IMR-90 (cell line): ENCODE results near the gene ZCCHC7. TPM values are rescaled to one million over a fixed set of nuclear protein-coding genes. Genes with fewer than 3 reads are reported as not detected.

ENCODE experiments used
- ATAC-seq: fragments of 200-7000 bp; cut with Tn5 transposase; 2 replicates; pipeline ENCODE4 v1.9.1; 2020; ENCODE audit warnings: low read depth, mild to moderate bottlenecking, moderate library complexity
- BruUV-seq: library from RNA; stranded (reverse); fragments of 400-500 nt; replicated peaks from 2 replicates; lab custom pipeline; 2021; lab: Mats Ljungman, UMichigan
- CTCF ChIA-PET: fragments of 300-600 bp; formaldehyde crosslinking; extraction: SDS; loops from one replicate; lab custom pipeline; 2021; ENCODE audit warnings: antibody characterized with exemption; lab: Yijun Ruan, JAX
- POLR2A ChIA-PET: fragments of 300-600 bp; sonication (Branson Sonifier 250); formaldehyde crosslinking; loops from one replicate; lab custom pipeline; 2022; ENCODE audit warnings: antibody characterized with exemption; ENCODE audit not compliant: unreplicated experiment; lab: Charles Lee
- DNase-seq: peaks from one replicate; pipeline ENCODE4 v3.0.0; 2013
- H2AFZ ChIP-seq: replicated peaks from 2 replicates; pipeline ENCODE3; 2013; ENCODE audit warnings: low read length, mild to moderate bottlenecking; ENCODE audit not compliant: poor library complexity
- H2AK5ac ChIP-seq: 2 replicates; pipeline ENCODE4 v1.6.1; 2013; ENCODE audit warnings: low read depth, low read length, inconsistent platforms
- H2AK9ac ChIP-seq: replicated peaks from 2 replicates; pipeline ENCODE3; 2013; ENCODE audit warnings: mild to moderate bottlenecking, low read depth, low read length, moderate library complexity; ENCODE audit not compliant: poor library complexity
- H2BK120ac ChIP-seq: 2 replicates; pipeline ENCODE4 v1.6.1; 2013; ENCODE audit warnings: low read depth, low read length, inconsistent platforms
- H2BK15ac ChIP-seq: 3 replicates; pipeline ENCODE4 v1.6.1; 2013; ENCODE audit warnings: low read depth, low read length, inconsistent platforms
- H2BK20ac ChIP-seq: 2 replicates; pipeline ENCODE4 v1.6.1; 2013; ENCODE audit warnings: low read depth, mild to moderate bottlenecking, inconsistent platforms, low read length, moderate library complexity
- H2BK5ac ChIP-seq: 2 replicates; pipeline ENCODE4 v1.6.1; 2013; ENCODE audit warnings: mild to moderate bottlenecking, low read depth, low read length, inconsistent platforms; ENCODE audit not compliant: poor library complexity, severe bottlenecking
- H3K14ac ChIP-seq: replicated peaks from 2 replicates; pipeline ENCODE4 v1.6.1; 2013; ENCODE audit warnings: low read depth, low read length, inconsistent platforms
- H3K18ac ChIP-seq: 2 replicates; pipeline ENCODE4 v1.6.1; 2013; ENCODE audit warnings: low read depth, low read length, control low read depth
- H3K23ac ChIP-seq: 2 replicates; pipeline ENCODE4 v1.6.1; 2013; ENCODE audit warnings: low read depth, low read length, inconsistent platforms
- H3K27ac ChIP-seq: 2 replicates; pipeline ENCODE4 v1.5.1; 2013; ENCODE audit warnings: mild to moderate bottlenecking, control low read depth, low read length; ENCODE audit not compliant: insufficient read depth
- H3K27me3 ChIP-seq: 2 replicates; pipeline ENCODE4 v1.6.1; 2013; ENCODE audit warnings: low read length; ENCODE audit not compliant: control insufficient read depth, insufficient read depth
- H3K36me3 ChIP-seq: 2 replicates; pipeline ENCODE4 v1.6.1; 2013; ENCODE audit warnings: low read length, mixed read lengths; ENCODE audit not compliant: control insufficient read depth, insufficient read depth
- H3K4ac ChIP-seq: 2 replicates; pipeline ENCODE4 v1.6.1; 2013; ENCODE audit warnings: low read depth, low read length, inconsistent platforms
- H3K4me1 ChIP-seq: 2 replicates; pipeline ENCODE4 v1.6.1; 2013; ENCODE audit warnings: low read length, mixed read lengths; ENCODE audit not compliant: control insufficient read depth, insufficient read depth
- H3K4me2 ChIP-seq: 2 replicates; pipeline ENCODE4 v1.6.1; 2013; ENCODE audit warnings: low read depth, mild to moderate bottlenecking, control low read depth, low read length, moderate library complexity
- H3K4me3 ChIP-seq: 2 replicates; pipeline ENCODE4 v1.5.1; 2013; ENCODE audit warnings: low read depth, mild to moderate bottlenecking, control low read depth, low read length, moderate library complexity; ENCODE audit not compliant: insufficient read depth
- H3K56ac ChIP-seq: 2 replicates; pipeline ENCODE4 v1.6.1; 2013; ENCODE audit warnings: low read length, inconsistent platforms; ENCODE audit not compliant: insufficient read depth; ENCODE audit errors: extremely low read depth
- H3K79me1 ChIP-seq, 2 experiments: 2 replicates each; pipeline ENCODE4 v1.6.1; 2013; ENCODE audit warnings: low read length in 2 of 2, inconsistent platforms in 1 of 2, low read depth in 1 of 2
- H3K9ac ChIP-seq: 2 replicates; pipeline ENCODE4 v1.6.1; 2013; ENCODE audit warnings: low read depth, low read length, control low read depth
- H3K9me1 ChIP-seq: 2 replicates; pipeline ENCODE4 v1.6.1; 2013; ENCODE audit warnings: low read length, inconsistent platforms; ENCODE audit not compliant: insufficient read depth
- H3K9me3 ChIP-seq: 2 replicates; pipeline ENCODE4 v1.6.1; 2013; ENCODE audit warnings: low read length; ENCODE audit not compliant: control insufficient read depth, insufficient read depth
- H4K20me1 ChIP-seq: 2 replicates; pipeline ENCODE4 v1.6.1; 2013; ENCODE audit warnings: low read length, inconsistent platforms; ENCODE audit not compliant: insufficient read depth
- H4K5ac ChIP-seq: 2 replicates; pipeline ENCODE4 v1.6.1; 2013; ENCODE audit warnings: mild to moderate bottlenecking, low read depth, low read length, control low read depth
- H4K8ac ChIP-seq, 2 experiments: 2 replicates each; pipeline ENCODE4 v1.6.1; 2013; ENCODE audit warnings: low read depth in 2 of 2, low read length in 2 of 2, control low read depth in 1 of 2, inconsistent platforms in 1 of 2
- H4K91ac ChIP-seq: 2 replicates; pipeline ENCODE4 v1.6.1; 2013; ENCODE audit warnings: low read depth, low read length, inconsistent platforms; ENCODE audit not compliant: insufficient read depth
- BHLHE40 ChIP-seq: fragments of 150-350 bp; IDR thresholded peaks from 2 replicates; pipeline ENCODE4 v1.6.1; 2016; ENCODE audit warnings: mild to moderate bottlenecking, low read depth, low read length
- WGBS, 2 experiments: methylation state at CpG; one replicate each; pipeline versions ENCODE4 v1.1.5 to v1.1.7; 2013; ENCODE audit warnings: missing lambda C conversion rate in 2 of 2; ENCODE audit not compliant: insufficient read length in 1 of 2; ENCODE audit errors: extremely low coverage in 2 of 2; 5-methylcytosine and 5-hydroxymethylcytosine counted together
- dilution Hi-C: fragments of 300-500 bp; cut with HindIII; formaldehyde crosslinking; loops from one replicate; pipeline ENCODE4 v1.14.3; 2018; ENCODE audit warnings: low sequenced_read_pairs; ENCODE audit not compliant: unreplicated experiment
- in situ Hi-C: fragments of 300-500 bp; cut with MboI; formaldehyde crosslinking; loops from 3 replicates; pipeline ENCODE4 v1.14.3; 2019; ENCODE audit warnings: low sequenced_read_pairs, inconsistent platforms, mixed read lengths
- intact Hi-C: fragments of 100-400 bp; cut with micrococcal nuclease; formaldehyde crosslinking; loops from 2 replicates; pipeline ENCODE4 v1.10.0; 2022
- polyA plus RNA-seq, 3 experiments: library from polyadenylated mRNA; depleted of rRNA; stranded (reverse); fragments of >200 nt; gene quantifications; 2 replicates each; pipeline ENCODE4 v1.2.3, GENCODE V29; 2012; ENCODE audit warnings: low replicate concordance in 1 of 3
- total RNA-seq: library from RNA; depleted of rRNA; stranded (reverse); fragments of >200 nt; gene quantifications from 2 replicates; pipeline ENCODE4 v1.2.3, GENCODE V29; 2012

The ZCCHC7 gene
- total and polyA plus RNA-seq, 2 of the 4 experiments (the other 2 are of a cell fraction): 13.6 to 28.7 TPM

- no peak overlapping the region for H4K8ac ChIP-seq
- H4K5ac ChIP-seq: no peak overlapping the region
- ATAC-seq: no peak
- no peak overlapping the region for H3K9ac ChIP-seq
- no peak for TF ChIP-seq BHLHE40
- H2AFZ ChIP-seq: no peak overlapping the region
- no peaks in the 10 kb centered on the region for H3K36me3 ChIP-seq
- CTCF ChIA-PET: no interaction called here
- no peak overlapping the region for H2BK5ac ChIP-seq
- H4K91ac ChIP-seq: no peak overlapping the region
- H3K18ac ChIP-seq: no peak overlapping the region
- 40% methylated on average over 2 of the region's 7 CpGs; no CpG with 5 or more reads in 1 of the 2 experiments for WGBS, 2 experiments
- H3K4me2 ChIP-seq: no peak overlapping the region
- no peak overlapping the region for H2AK5ac ChIP-seq
- intact Hi-C loops: no loop called here
- H2AK9ac ChIP-seq: no peak overlapping the region
- dilution Hi-C loops: no loop called here
- no peak overlapping the region for H3K27ac ChIP-seq
- H2BK15ac ChIP-seq: no peak overlapping the region
- H4K20me1 ChIP-seq: no peaks in the 10 kb centered on the region
- no peak overlapping the region for H3K56ac ChIP-seq
- no TSS peak for BruUV-seq
- H3K9me1 ChIP-seq: no peaks in the 10 kb centered on the region
- POLR2A ChIA-PET: no interaction called here
- H3K27me3 ChIP-seq: peaks cover 13% of the 10 kb centered on the region; the same call in 1 of the 2 replicates
- H3K14ac ChIP-seq: no peak overlapping the region
- H3K4me3 ChIP-seq: no peak overlapping the region
- DNase-seq: no peak
- no peaks in the 10 kb centered on the region for H3K79me1 ChIP-seq
- H3K4me1 ChIP-seq: no peaks in the 10 kb centered on the region
- H2BK20ac ChIP-seq: no peak overlapping the region
- H3K23ac ChIP-seq: no peak overlapping the region
- no peak overlapping the region for H3K4ac ChIP-seq
- in situ Hi-C loops: no loop called here
- no peak overlapping the region for H2BK120ac ChIP-seq
- H3K9me3 ChIP-seq: no peaks in the 10 kb centered on the region
Measured at GRCh38 chr9:37398464-37399025, 278.2 kb downstream of the ZCCHC7 start.
